ENCODE measurements around the gene DUSP28. TPM values are rescaled to one million over a fixed set of nuclear protein-coding genes. Genes with fewer than 3 reads are reported as not detected.

Gene DUSP28
- total and polyA plus RNA-seq, 10 of the 15 experiments (the other 5 are each of a cell fraction or from before 2014, with no cell fraction given), result 2.5 to 12.5 (median 6.4) TPM

- TF ChIP-seq ZNF592 (IDR thresholded peaks at IDR 0.05), result no peak
- TF ChIP-seq YY1 (IDR thresholded peaks at IDR 0.05; ENCODE audit: low read depth, low read length), result no peak
- no peak for TF ChIP-seq PBX3 (IDR thresholded peaks at IDR 0.05; ENCODE audit: insufficient replicate concordance, low read depth, low read length)
- TF ChIP-seq ATF2 (IDR thresholded peaks at IDR 0.05; ENCODE audit: low read length), result no peak
- TF ChIP-seq MXI1 (IDR thresholded peaks at IDR 0.05; ENCODE audit: low read depth, low read length), result no peak
- TF ChIP-seq HDAC2 (IDR thresholded peaks at IDR 0.05), result no peak
- no peak for TF ChIP-seq SUZ12 (IDR thresholded peaks at IDR 0.05; ENCODE audit: unreplicated experiment)
- TF ChIP-seq BHLHE40 (IDR thresholded peaks at IDR 0.05; ENCODE audit: borderline replicate concordance in 1 of 2, low read depth in 2 of 2, low read length in 1 of 2), result no peak
- TF ChIP-seq JUNB (IDR thresholded peaks at IDR 0.05), result no peak
- TF ChIP-seq PAX5 (IDR thresholded peaks at IDR 0.05; ENCODE audit: borderline replicate concordance, low read depth, low read length), result no peak
Measured at GRCh38 chr2:240578110-240578450, 17.9 kb downstream of the DUSP28 start (continued).
